Measurements from ENCODE around the gene CDHR3. TPM values are rescaled to one million over a fixed set of nuclear protein-coding genes. Genes with fewer than 3 reads are reported as not detected.

Gene CDHR3
- total RNA-seq, 1 donor from 2014 or later, result 0.75 TPM

- no peak overlapping the region for H3K4me3 Mint-ChIP-seq
- TF ChIP-seq CTCF (IDR thresholded peaks at IDR 0.05), result no peak
- H3K4me1 Mint-ChIP-seq, result peaks cover 95% of the 10 kb centered on the region
- H3K9me3 Mint-ChIP-seq, result peaks cover 2% of the 10 kb centered on the region
- no peak for DNase-seq
- H3K27ac Mint-ChIP-seq, result peak overlapping the region; percentile 99
- POLR2A ChIA-PET, result interaction anchor here (1.1 to 9.9 kb wide), 3 partner anchors 9 to 44 kb away, joined by 4 to 351 read pairs (median 6); partner anchors contain the start of gene SYPL1
- CTCF ChIA-PET, result interaction anchor here (1.0 to 2.2 kb wide), 2 partner anchors 15 to 89 kb away, joined by 4 to 7 read pairs; no protein-coding TSS in a partner anchor
- intact Hi-C loops (cut with micrococcal nuclease), result no loop called here
- no peaks in the 10 kb centered on the region for H3K27me3 Mint-ChIP-seq
- H3K36me3 Mint-ChIP-seq (ENCODE audit: low read depth), result peaks cover 1% of the 10 kb centered on the region
- ATAC-seq (ENCODE audit: low read depth), result no peak
These were observed 101.9 kb downstream of the CDHR3 start for GRCh38 chr7:106064771-106065574.

GRCh38 chr7:106065575-106066500 is 102.8 kb downstream of the CDHR3 start:
- peaks cover 95% of the 10 kb centered on the region for H3K4me1 Mint-ChIP-seq
- POLR2A ChIA-PET, result interaction anchor here (0.9 to 9.9 kb wide), 3 partner anchors 8 to 43 kb away, joined by 3 to 351 read pairs (median 6); partner anchors contain the start of gene SYPL1
- H3K9me3 Mint-ChIP-seq, result peaks cover 2% of the 10 kb centered on the region
- no peak overlapping the region for H3K4me3 Mint-ChIP-seq
- H3K27me3 Mint-ChIP-seq, result no peaks in the 10 kb centered on the region
- H3K27ac Mint-ChIP-seq, result no peak overlapping the region
- ATAC-seq (ENCODE audit: low read depth) (no peak), DNase-seq (no peak)
- peaks cover 1% of the 10 kb centered on the region for H3K36me3 Mint-ChIP-seq (ENCODE audit: low read depth)
- no peak for TF ChIP-seq CTCF (IDR thresholded peaks at IDR 0.05)
- intact Hi-C loops (cut with micrococcal nuclease), result no loop called here
- CTCF ChIA-PET, result interaction anchor here (1.0 to 2.2 kb wide), 2 partner anchors 15 to 88 kb away, joined by 4 to 7 read pairs; no protein-coding TSS in a partner anchor

GRCh38 chr7:106067678-106068077 is 104.6 kb downstream of the CDHR3 start:
- no peak overlapping the region for H3K4me3 Mint-ChIP-seq
- ATAC-seq (ENCODE audit: low read depth) (no peak), DNase-seq (no peak)
- H3K36me3 Mint-ChIP-seq (ENCODE audit: low read depth), result peaks cover 1% of the 10 kb centered on the region
- intact Hi-C loops (cut with micrococcal nuclease), result no loop called here
- H3K27ac Mint-ChIP-seq, result no peak overlapping the region
- H3K9me3 Mint-ChIP-seq, result no peaks in the 10 kb centered on the region
- ChIA-PET POLR2A (interaction anchor here (2.2 to 12.3 kb wide), 4 partner anchors 9 to 49 kb away, joined by 7 to 250 read pairs (median 106); partner anchors contain the start of gene SYPL1), CTCF (interaction anchor here (1.7 to 14.1 kb wide), 2 partner anchors 8 to 17 kb away, joined by 5 to 152 read pairs; no protein-coding TSS in a partner anchor)
- H3K4me1 Mint-ChIP-seq, result peaks cover 95% of the 10 kb centered on the region
- no peaks in the 10 kb centered on the region for H3K27me3 Mint-ChIP-seq
- TF ChIP-seq CTCF (IDR thresholded peaks at IDR 0.05), result no peak

GRCh38 chr7:106068538-106068961 is 105.5 kb downstream of the CDHR3 start:
- intact Hi-C loops (cut with micrococcal nuclease), result no loop called here
- POLR2A ChIA-PET, result interaction anchor here (2.2 to 12.3 kb wide), 4 partner anchors 10 to 48 kb away, joined by 7 to 250 read pairs (median 106); partner anchors contain the start of gene SYPL1
- H3K4me1 Mint-ChIP-seq, result peaks cover 95% of the 10 kb centered on the region

More at GRCh38 chr7:106068538-106068961, 105.5 kb downstream of the CDHR3 start:
- H3K9me3 Mint-ChIP-seq, result no peaks in the 10 kb centered on the region
- no peaks in the 10 kb centered on the region for H3K27me3 Mint-ChIP-seq
- CTCF ChIA-PET, result interaction anchor here (1.7 to 14.1 kb wide), 2 partner anchors 9 to 16 kb away, joined by 5 to 152 read pairs; no protein-coding TSS in a partner anchor
- ATAC-seq (ENCODE audit: low read depth) (no peak), DNase-seq (no peak)
- H3K36me3 Mint-ChIP-seq (ENCODE audit: low read depth), result peaks cover 1% of the 10 kb centered on the region
- peak overlapping the region; percentile 3 for H3K4me3 Mint-ChIP-seq
- H3K27ac Mint-ChIP-seq, result peak overlapping the region; percentile 98
- TF ChIP-seq CTCF (IDR thresholded peaks at IDR 0.05), result no peak
